Measurements from ENCODE around the gene HAL. TPM values are rescaled to one million over a fixed set of nuclear protein-coding genes. Genes with fewer than 3 reads are reported as not detected.

The HAL gene
- total and polyA plus RNA-seq, 10 of the 15 experiments (the other 5 are each of a cell fraction or from before 2014, with no cell fraction given), result 0.04 to 0.45 (median 0.13) TPM; not detected in 1

DNA sequence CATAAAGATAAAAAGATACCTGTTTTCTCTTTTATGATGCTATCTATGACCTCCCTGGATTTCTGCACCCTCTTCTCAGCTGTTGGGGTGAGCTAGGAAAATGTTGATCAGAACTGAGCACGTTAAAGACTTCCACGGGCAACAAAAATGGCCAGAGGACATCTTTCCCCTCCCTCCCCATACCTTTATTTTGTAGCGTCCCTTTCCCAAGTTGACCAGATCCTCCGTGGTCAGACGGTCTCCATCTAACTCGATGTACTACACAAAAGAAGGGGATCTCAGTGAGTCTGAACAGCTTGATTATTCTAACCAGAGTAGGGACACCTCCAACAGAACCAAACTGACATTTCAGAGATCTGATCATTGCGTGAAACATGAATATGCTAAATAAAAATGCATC, 2.2 kb downstream of the HAL start (continued):
- TF ChIP-seq, protein P1, sequence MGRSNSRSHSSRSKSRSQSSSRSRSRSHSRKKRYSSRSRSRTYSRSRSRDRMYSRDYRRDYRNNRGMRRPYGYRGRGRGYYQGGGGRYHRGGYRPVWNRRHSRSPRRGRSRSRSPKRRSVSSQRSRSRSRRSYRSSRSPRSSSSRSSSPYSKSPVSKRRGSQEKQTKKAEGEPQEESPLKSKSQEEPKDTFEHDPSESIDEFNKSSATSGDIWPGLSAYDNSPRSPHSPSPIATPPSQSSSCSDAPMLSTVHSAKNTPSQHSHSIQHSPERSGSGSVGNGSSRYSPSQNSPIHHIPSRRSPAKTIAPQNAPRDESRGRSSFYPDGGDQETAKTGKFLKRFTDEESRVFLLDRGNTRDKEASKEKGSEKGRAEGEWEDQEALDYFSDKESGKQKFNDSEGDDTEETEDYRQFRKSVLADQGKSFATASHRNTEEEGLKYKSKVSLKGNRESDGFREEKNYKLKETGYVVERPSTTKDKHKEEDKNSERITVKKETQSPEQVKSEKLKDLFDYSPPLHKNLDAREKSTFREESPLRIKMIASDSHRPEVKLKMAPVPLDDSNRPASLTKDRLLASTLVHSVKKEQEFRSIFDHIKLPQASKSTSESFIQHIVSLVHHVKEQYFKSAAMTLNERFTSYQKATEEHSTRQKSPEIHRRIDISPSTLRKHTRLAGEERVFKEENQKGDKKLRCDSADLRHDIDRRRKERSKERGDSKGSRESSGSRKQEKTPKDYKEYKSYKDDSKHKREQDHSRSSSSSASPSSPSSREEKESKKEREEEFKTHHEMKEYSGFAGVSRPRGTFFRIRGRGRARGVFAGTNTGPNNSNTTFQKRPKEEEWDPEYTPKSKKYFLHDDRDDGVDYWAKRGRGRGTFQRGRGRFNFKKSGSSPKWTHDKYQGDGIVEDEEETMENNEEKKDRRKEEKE (IDR thresholded peaks at IDR 0.05), result no peak
- TF ChIP-seq TBL1XR1 (IDR thresholded peaks at IDR 0.05; ENCODE audit: low read depth, low read length) (no peak), TCF12 (IDR thresholded peaks at IDR 0.05; ENCODE audit: low read depth, low read length) (no peak), KLF5 (IDR thresholded peaks at IDR 0.05; ENCODE audit: partially characterized antibody) (no peak), WRNIP1 (IDR thresholded peaks at IDR 0.05; ENCODE audit: borderline replicate concordance, low read depth, low read length) (no peak), REST (IDR thresholded peaks at IDR 0.05; ENCODE audit: low read depth, low read length) (no peak), RAD21 (IDR thresholded peaks at IDR 0.05; ENCODE audit: insufficient read depth, low read depth, low read length) (no peak), USF2 (IDR thresholded peaks at IDR 0.05; ENCODE audit: borderline replicate concordance, low read depth, low read length) (no peak), CBX3 (IDR thresholded peaks at IDR 0.05; ENCODE audit: borderline replicate concordance, low read depth) (no peak), ZBTB33 (IDR thresholded peaks at IDR 0.05) (no peak), RAD51 (IDR thresholded peaks at IDR 0.05) (no peak)
- TF ChIP-seq, protein P2, sequence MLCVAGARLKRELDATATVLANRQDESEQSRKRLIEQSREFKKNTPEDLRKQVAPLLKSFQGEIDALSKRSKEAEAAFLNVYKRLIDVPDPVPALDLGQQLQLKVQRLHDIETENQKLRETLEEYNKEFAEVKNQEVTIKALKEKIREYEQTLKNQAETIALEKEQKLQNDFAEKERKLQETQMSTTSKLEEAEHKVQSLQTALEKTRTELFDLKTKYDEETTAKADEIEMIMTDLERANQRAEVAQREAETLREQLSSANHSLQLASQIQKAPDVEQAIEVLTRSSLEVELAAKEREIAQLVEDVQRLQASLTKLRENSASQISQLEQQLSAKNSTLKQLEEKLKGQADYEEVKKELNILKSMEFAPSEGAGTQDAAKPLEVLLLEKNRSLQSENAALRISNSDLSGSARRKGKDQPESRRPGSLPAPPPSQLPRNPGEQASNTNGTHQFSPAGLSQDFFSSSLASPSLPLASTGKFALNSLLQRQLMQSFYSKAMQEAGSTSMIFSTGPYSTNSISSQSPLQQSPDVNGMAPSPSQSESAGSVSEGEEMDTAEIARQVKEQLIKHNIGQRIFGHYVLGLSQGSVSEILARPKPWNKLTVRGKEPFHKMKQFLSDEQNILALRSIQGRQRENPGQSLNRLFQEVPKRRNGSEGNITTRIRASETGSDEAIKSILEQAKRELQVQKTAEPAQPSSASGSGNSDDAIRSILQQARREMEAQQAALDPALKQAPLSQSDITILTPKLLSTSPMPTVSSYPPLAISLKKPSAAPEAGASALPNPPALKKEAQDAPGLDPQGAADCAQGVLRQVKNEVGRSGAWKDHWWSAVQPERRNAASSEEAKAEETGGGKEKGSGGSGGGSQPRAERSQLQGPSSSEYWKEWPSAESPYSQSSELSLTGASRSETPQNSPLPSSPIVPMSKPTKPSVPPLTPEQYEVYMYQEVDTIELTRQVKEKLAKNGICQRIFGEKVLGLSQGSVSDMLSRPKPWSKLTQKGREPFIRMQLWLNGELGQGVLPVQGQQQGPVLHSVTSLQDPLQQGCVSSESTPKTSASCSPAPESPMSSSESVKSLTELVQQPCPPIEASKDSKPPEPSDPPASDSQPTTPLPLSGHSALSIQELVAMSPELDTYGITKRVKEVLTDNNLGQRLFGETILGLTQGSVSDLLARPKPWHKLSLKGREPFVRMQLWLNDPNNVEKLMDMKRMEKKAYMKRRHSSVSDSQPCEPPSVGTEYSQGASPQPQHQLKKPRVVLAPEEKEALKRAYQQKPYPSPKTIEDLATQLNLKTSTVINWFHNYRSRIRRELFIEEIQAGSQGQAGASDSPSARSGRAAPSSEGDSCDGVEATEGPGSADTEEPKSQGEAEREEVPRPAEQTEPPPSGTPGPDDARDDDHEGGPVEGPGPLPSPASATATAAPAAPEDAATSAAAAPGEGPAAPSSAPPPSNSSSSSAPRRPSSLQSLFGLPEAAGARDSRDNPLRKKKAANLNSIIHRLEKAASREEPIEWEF (IDR thresholded peaks at IDR 0.05; ENCODE audit: insufficient replicate concordance, low read depth, low read length), result no peak

Measured in GM12878 (cell line).